HG02981 (cell line): ENCODE data around the gene MYO1F.

Experiments
- ATAC-seq: cut with Tn5 transposase; IDR thresholded peaks from one replicate; pipeline ENCODE4 v1.9.1; 2021; ENCODE audit warnings: mild to moderate bottlenecking, moderate library complexity; ENCODE audit not compliant: unreplicated experiment

Gene MYO1F

GRCh38 chr19:8499048-8499833 is 78.0 kb downstream of the MYO1F start:
- no peak for ATAC-seq

- no peak for ATAC-seq
Measured at GRCh38 chr19:8498295-8498694, 78.9 kb downstream of the MYO1F start.

- no peak for ATAC-seq
Measured at GRCh38 chr19:8494158-8494557, 83.1 kb downstream of the MYO1F start.

GRCh38 chr19:8491574-8491973 is 85.7 kb downstream of the MYO1F start:
- ATAC-seq, result no peak

GRCh38 chr19:8490873-8491272 is 86.4 kb downstream of the MYO1F start:
- no peak for ATAC-seq

- ATAC-seq, result no peak
Measured at GRCh38 chr19:8490395-8490760, 86.9 kb downstream of the MYO1F start.

GRCh38 chr19:8489561-8490394 is 87.5 kb downstream of the MYO1F start:
- ATAC-seq, result no peak

GRCh38 chr19:8488365-8488764 is 88.9 kb downstream of the MYO1F start:
- no peak for ATAC-seq

- no peak for ATAC-seq
Measured at GRCh38 chr19:8487137-8487851, 89.9 kb downstream of the MYO1F start.

GRCh38 chr19:8486661-8487136 is 90.5 kb downstream of the MYO1F start:
- no peak for ATAC-seq

- ATAC-seq, result no peak
Measured at GRCh38 chr19:8485561-8486371, 91.5 kb downstream of the MYO1F start.

- ATAC-seq, result no peak
Measured at GRCh38 chr19:8484331-8484894, 92.8 kb downstream of the MYO1F start.

GRCh38 chr19:8483165-8483564 is 94.1 kb downstream of the MYO1F start:
- no peak for ATAC-seq

- ATAC-seq, result no peak
Measured at GRCh38 chr19:8482696-8483095, 94.5 kb downstream of the MYO1F start.

GRCh38 chr19:8481616-8482015 is 95.6 kb downstream of the MYO1F start:
- ATAC-seq, result no peak

GRCh38 chr19:8481201-8481600 is 96.0 kb downstream of the MYO1F start:
- no peak for ATAC-seq

GRCh38 chr19:8478598-8478997 is 98.6 kb downstream of the MYO1F start:
- ATAC-seq, result no peak

GRCh38 chr19:8477889-8478288 is 99.4 kb downstream of the MYO1F start:
- ATAC-seq, result no peak

- ATAC-seq, result no peak
Measured at GRCh38 chr19:8476524-8476923, 100.7 kb downstream of the MYO1F start.

GRCh38 chr19:8475005-8475404 is 102.2 kb downstream of the MYO1F start:
- ATAC-seq, result no peak
